ENCODE measurements around the gene RDH12. TPM values are rescaled to one million over a fixed set of nuclear protein-coding genes. Genes with fewer than 3 reads are reported as not detected.
A peak's percentile ranks its signal among the peaks of the same experiment; 100 is the strongest.

RDH12 gene
- total RNA-seq, 4 donors from 2014 or later: 0.13 TPM; not detected in 3

- TF ChIP-seq POLR2A (IDR thresholded peaks at IDR 0.05) (no peak), CTCF (IDR thresholded peaks at IDR 0.05 in 4 of 5, conservative IDR thresholded peaks at IDR 0.05 in 1 of 5) (no peak)
- no peak overlapping the region for H3K27ac ChIP-seq
- H3K27me3 ChIP-seq: no peaks in the 10 kb centered on the region
- H3K36me3 ChIP-seq: no peaks in the 10 kb centered on the region
- H3K9me3 ChIP-seq: no peaks in the 10 kb centered on the region
- DNase-seq (no peak), ATAC-seq (no peak)
- intact Hi-C loops (cut with DNase I; ENCODE audit: low total_unique reads) (no loop called here), in situ Hi-C loops (cut with MboI; ENCODE audit: low sequenced_read_pairs in 4 of 4) (no loop called here)
- H3K4me3 ChIP-seq: no peak overlapping the region
- H3K4me1 ChIP-seq: peaks cover 7 to 10% of the 10 kb centered on the region in 2 donors
Observed at GRCh38 chr14:67729072-67729885, 27.6 kb downstream of the RDH12 start.

- Histone ChIP-seq H3K4me1 (peaks cover 24 to 25% of the 10 kb centered on the region in 2 donors), H3K9me3 (no peaks in the 10 kb centered on the region), H3K27ac (no peak overlapping the region), H3K36me3 (no peaks in the 10 kb centered on the region), H3K4me3 (no peak overlapping the region), H3K27me3 (no peaks in the 10 kb centered on the region)
- in situ Hi-C loops (cut with MboI; ENCODE audit: low sequenced_read_pairs in 4 of 4) (no loop called here), intact Hi-C loops (cut with DNase I; ENCODE audit: low total_unique reads) (no loop called here)
- ATAC-seq (peak in 1 of 2 donors; percentile 41), DNase-seq (no peak)
- TF ChIP-seq CTCF (IDR thresholded peaks at IDR 0.05 in 4 of 5, conservative IDR thresholded peaks at IDR 0.05 in 1 of 5): no peak
- no peak for TF ChIP-seq POLR2A (IDR thresholded peaks at IDR 0.05)
Observed at GRCh38 chr14:67733616-67734015, 31.9 kb downstream of the RDH12 start.

GRCh38 chr14:67734675-67735074, 33.0 kb downstream of the RDH12 start:
- in situ Hi-C loops (cut with MboI; ENCODE audit: low sequenced_read_pairs in 4 of 4) (no loop called here), intact Hi-C loops (cut with DNase I; ENCODE audit: low total_unique reads) (no loop called here)
- Histone ChIP-seq H3K27me3 (no peaks in the 10 kb centered on the region), H3K4me3 (no peak overlapping the region), H3K4me1 (peaks cover 24 to 25% of the 10 kb centered on the region in 2 donors), H3K9me3 (no peaks in the 10 kb centered on the region), H3K36me3 (no peaks in the 10 kb centered on the region), H3K27ac (no peak overlapping the region)
- no peak for ATAC-seq
- no peak for DNase-seq
- TF ChIP-seq CTCF (IDR thresholded peaks at IDR 0.05 in 4 of 5, conservative IDR thresholded peaks at IDR 0.05 in 1 of 5): no peak
- TF ChIP-seq POLR2A (IDR thresholded peaks at IDR 0.05): no peak

- no peaks in the 10 kb centered on the region for H3K27me3 ChIP-seq
- no peaks in the 10 kb centered on the region for H3K9me3 ChIP-seq
- H3K36me3 ChIP-seq: no peaks in the 10 kb centered on the region
- no peak overlapping the region for H3K4me3 ChIP-seq
- in situ Hi-C loops (cut with MboI; ENCODE audit: low sequenced_read_pairs in 4 of 4) (no loop called here), intact Hi-C loops (cut with DNase I; ENCODE audit: low total_unique reads) (no loop called here)
- TF ChIP-seq CTCF (IDR thresholded peaks at IDR 0.05 in 4 of 5, conservative IDR thresholded peaks at IDR 0.05 in 1 of 5) (no peak), POLR2A (IDR thresholded peaks at IDR 0.05) (no peak)
- no peak for DNase-seq
- no peak for ATAC-seq
- peaks cover 24 to 25% of the 10 kb centered on the region in 2 donors for H3K4me1 ChIP-seq
- peak overlapping the region in 1 of 4 donors; percentile 47 for H3K27ac ChIP-seq
Observed at GRCh38 chr14:67735336-67736147, 33.9 kb downstream of the RDH12 start.

Measured in gastrocnemius medialis (tissue), 4 donors.